GM23338 (cell line): ENCODE measurements around the gene DUS2. TPM values are rescaled to one million over a fixed set of nuclear protein-coding genes. Genes with fewer than 3 reads are reported as not detected.

Experiments
- ATAC-seq: fragments of 200-7000 bp; cut with Tn5 transposase; 3 replicates; pipeline ENCODE4 v1.9.1; 2020
- DNase-seq: peaks from one replicate; pipeline ENCODE4 v3.0.0-alpha.2; 2015; ENCODE audit warnings: low spot score
- H2AFZ ChIP-seq: fragments of 200-600 bp; sonication (generic); 2 replicates; pipeline ENCODE4 v1.8.0; 2016; ENCODE audit warnings: antibody characterized with exemption, mild to moderate bottlenecking, moderate library complexity
- H3F3A ChIP-seq: fragments of 200-600 bp; sonication (generic); replicated peaks from 2 replicates; pipeline ENCODE4 v1.8.0; 2017; ENCODE audit warnings: antibody characterized with exemption, mixed run types, low read depth
- H3K27ac ChIP-seq: fragments of 200-600 bp; sonication (generic); 2 replicates; pipeline ENCODE4 v1.6.1; 2016; ENCODE audit warnings: low read depth
- H3K27me3 ChIP-seq: fragments of 200-600 bp; sonication (generic); 2 replicates; pipeline ENCODE4 v1.8.0; 2016; ENCODE audit warnings: mild to moderate bottlenecking, mixed run types, moderate library complexity; ENCODE audit not compliant: insufficient read depth
- H3K36me3 ChIP-seq: fragments of 200-600 bp; sonication (generic); 2 replicates; pipeline ENCODE4 v1.8.0; 2016; ENCODE audit warnings: mild to moderate bottlenecking; ENCODE audit not compliant: insufficient read depth
- H3K4me1 ChIP-seq: fragments of 200-600 bp; sonication (generic); 2 replicates; pipeline ENCODE4 v1.8.0; 2016; ENCODE audit warnings: mild to moderate bottlenecking, moderate library complexity; ENCODE audit not compliant: insufficient read depth
- H3K4me2 ChIP-seq: fragments of 200-600 bp; sonication (generic); 2 replicates; pipeline ENCODE4 v1.7.1; 2017; ENCODE audit warnings: mixed run types
- H3K4me3 ChIP-seq: fragments of 200-600 bp; sonication (generic); 2 replicates; pipeline ENCODE4 v1.6.1; 2016; ENCODE audit warnings: mixed run types
- H3K79me2 ChIP-seq: fragments of 200-600 bp; sonication (generic); replicated peaks from 2 replicates; pipeline ENCODE4 v1.8.0; 2017; ENCODE audit warnings: mild to moderate bottlenecking; ENCODE audit not compliant: insufficient read depth
- H3K9me2 ChIP-seq: fragments of 200-600 bp; sonication (generic); 2 replicates; pipeline ENCODE4 v1.8.0; 2017; ENCODE audit not compliant: insufficient read depth
- H4K20me1 ChIP-seq: fragments of 200-600 bp; sonication (generic); replicated peaks from 2 replicates; pipeline ENCODE4 v1.8.0; 2017; ENCODE audit warnings: mild to moderate bottlenecking; ENCODE audit not compliant: insufficient read depth
- H3K27ac Mint-ChIP-seq: 2 replicates; pipeline ENCODE4 v1.8.0; 2020; ENCODE audit warnings: inconsistent platforms, mild to moderate bottlenecking, moderate library complexity, mixed read lengths
- H3K27me3 Mint-ChIP-seq: 3 replicates; pipeline ENCODE4 v1.8.0; 2022; ENCODE audit warnings: low read depth, mild to moderate bottlenecking, moderate library complexity, mixed read lengths, inconsistent platforms; ENCODE audit not compliant: insufficient read depth, poor library complexity
- H3K36me3 Mint-ChIP-seq: 3 replicates; pipeline ENCODE4 v1.8.0; 2021; ENCODE audit warnings: low read depth, mild to moderate bottlenecking, inconsistent platforms, moderate library complexity, mixed read lengths
- H3K4me1 Mint-ChIP-seq: 3 replicates; pipeline ENCODE4 v1.8.0; 2020; ENCODE audit warnings: mild to moderate bottlenecking, inconsistent platforms, mixed read lengths
- H3K4me3 Mint-ChIP-seq: 3 replicates; pipeline ENCODE4 v1.8.0; 2021; ENCODE audit warnings: moderate library complexity, mild to moderate bottlenecking, inconsistent platforms, mixed read lengths
- H3K9me3 Mint-ChIP-seq: 3 replicates; pipeline ENCODE4 v1.8.0; 2020; ENCODE audit warnings: moderate library complexity, mild to moderate bottlenecking, inconsistent platforms, mixed read lengths
- EZH2 ChIP-seq: fragments of 200-600 bp; sonication (generic); IDR thresholded peaks from one replicate; pipeline ENCODE4 v1.8.0; 2017; ENCODE audit warnings: antibody characterized with exemption, mild to moderate bottlenecking, low read depth; ENCODE audit not compliant: unreplicated experiment
- EZH2phosphoT487 ChIP-seq: fragments of 200-600 bp; sonication (generic); IDR thresholded peaks from one replicate; pipeline ENCODE4 v1.8.1; 2018; ENCODE audit warnings: antibody characterized with exemption; ENCODE audit not compliant: unreplicated experiment
- JUNB ChIP-seq: IDR thresholded peaks from one replicate; pipeline ENCODE4 v1.6.1; 2016; ENCODE audit warnings: antibody characterized with exemption; ENCODE audit not compliant: unreplicated experiment
- NANOG ChIP-seq: IDR thresholded peaks from 2 replicates; pipeline ENCODE4 v1.6.1; 2016; ENCODE audit warnings: antibody characterized with exemption, borderline replicate concordance
- POLR2AphosphoS5 ChIP-seq: IDR thresholded peaks from 2 replicates; pipeline ENCODE4 v1.6.1; 2016; ENCODE audit warnings: antibody characterized with exemption, low read depth
- REST ChIP-seq: IDR thresholded peaks from one replicate; pipeline ENCODE4 v1.6.1; 2018; ENCODE audit warnings: antibody characterized with exemption; ENCODE audit not compliant: unreplicated experiment
- STAT1 ChIP-seq: IDR thresholded peaks from one replicate; pipeline ENCODE4 v1.6.1; 2016; ENCODE audit warnings: antibody characterized with exemption; ENCODE audit not compliant: unreplicated experiment
- ZNF331 ChIP-seq: fragments of 250-450 bp; sonication (Bioruptor Pico); IDR thresholded peaks from 2 replicates; pipeline ENCODE4 v1.5.0; 2020; ENCODE audit warnings: low read depth, mild to moderate bottlenecking, moderate library complexity
- polyA plus RNA-seq: library from polyadenylated mRNA; unstranded; fragments of >200 nt; fragmentation: Nextera tagmentation; extraction: Ambion mirVana; gene quantifications from 2 replicates; pipeline ENCODE4 v1.2.1, GENCODE V29; 2016
- total RNA-seq: library from RNA; depleted of rRNA; stranded (reverse); fragments of >200 nt; shearing (Covaris generic); gene quantifications from 2 replicates; pipeline ENCODE4 v1.2.3, GENCODE V29; 2014
- TF ChIP-seq, protein P1 (sequence below), 2 experiments: fragments of 200-600 bp in 1 of 2; sonication (generic) in 1 of 2; conservative IDR thresholded peaks; 2 replicates each; pipeline versions ENCODE4 v1.5.1 to v1.6.1; 2016 to 2017; ENCODE audit warnings: antibody characterized with exemption in 2 of 2, low read depth in 2 of 2, mild to moderate bottlenecking in 2 of 2, moderate library complexity in 1 of 2

DUS2 gene
- total and polyA plus RNA-seq, 2 experiments from 2014 or later, result 13.3 to 26.4 TPM

GRCh38 chr16:68076560-68076959 is 53.5 kb downstream of the DUS2 start (continued):
- TF ChIP-seq EZH2phosphoT487, result no peak
- TF ChIP-seq JUNB, result no peak

- Mint-ChIP-seq H3K27ac (no peak overlapping the region), H3K36me3 (peaks cover 23% of the 10 kb centered on the region), H3K4me3 (no peak overlapping the region), H3K4me1 (no peaks in the 10 kb centered on the region; the same call in 1 of the 3 replicates), H3K27me3 (peaks cover 13% of the 10 kb centered on the region), H3K9me3 (no peaks in the 10 kb centered on the region)
- H3K9me2 ChIP-seq, result no peaks in the 10 kb centered on the region
- DNase-seq (no peak), ATAC-seq (no peak)
- H3K27me3 ChIP-seq, result no peaks in the 10 kb centered on the region
- H3F3A ChIP-seq, result no peaks in the 10 kb centered on the region
- H3K4me1 ChIP-seq, result peaks cover 2% of the 10 kb centered on the region; the same call in 1 of the 2 replicates
- H3K4me3 ChIP-seq, result no peak overlapping the region
- no peak for TF ChIP-seq NANOG
- no peak for TF ChIP-seq ZNF331
- TF ChIP-seq EZH2, result no peak
- TF ChIP-seq, protein P1, sequence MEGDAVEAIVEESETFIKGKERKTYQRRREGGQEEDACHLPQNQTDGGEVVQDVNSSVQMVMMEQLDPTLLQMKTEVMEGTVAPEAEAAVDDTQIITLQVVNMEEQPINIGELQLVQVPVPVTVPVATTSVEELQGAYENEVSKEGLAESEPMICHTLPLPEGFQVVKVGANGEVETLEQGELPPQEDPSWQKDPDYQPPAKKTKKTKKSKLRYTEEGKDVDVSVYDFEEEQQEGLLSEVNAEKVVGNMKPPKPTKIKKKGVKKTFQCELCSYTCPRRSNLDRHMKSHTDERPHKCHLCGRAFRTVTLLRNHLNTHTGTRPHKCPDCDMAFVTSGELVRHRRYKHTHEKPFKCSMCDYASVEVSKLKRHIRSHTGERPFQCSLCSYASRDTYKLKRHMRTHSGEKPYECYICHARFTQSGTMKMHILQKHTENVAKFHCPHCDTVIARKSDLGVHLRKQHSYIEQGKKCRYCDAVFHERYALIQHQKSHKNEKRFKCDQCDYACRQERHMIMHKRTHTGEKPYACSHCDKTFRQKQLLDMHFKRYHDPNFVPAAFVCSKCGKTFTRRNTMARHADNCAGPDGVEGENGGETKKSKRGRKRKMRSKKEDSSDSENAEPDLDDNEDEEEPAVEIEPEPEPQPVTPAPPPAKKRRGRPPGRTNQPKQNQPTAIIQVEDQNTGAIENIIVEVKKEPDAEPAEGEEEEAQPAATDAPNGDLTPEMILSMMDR (conservative IDR thresholded peaks at IDR 0.05; ENCODE audit: low read depth in 2 of 2), result no peak
- no peak for TF ChIP-seq STAT1
- no peak for TF ChIP-seq EZH2phosphoT487
- no peak for TF ChIP-seq POLR2AphosphoS5
- no peak for TF ChIP-seq REST
- no peaks in the 10 kb centered on the region for H3K79me2 ChIP-seq
- H3K27ac ChIP-seq, result no peak overlapping the region
- H3K4me2 ChIP-seq, result no peak overlapping the region
- 0 out of 2 replicates have a peak, but pooled peaks cover 3% of the 10 kb centered on the region for H3K36me3 ChIP-seq
- no peaks in the 10 kb centered on the region for H4K20me1 ChIP-seq
- H2AFZ ChIP-seq, result no peak overlapping the region
These were observed 55.0 kb downstream of the DUS2 start for GRCh38 chr16:68077866-68078700.
